Caco-2 (cell line): Measurements from ENCODE around the gene FXR2. TPM values are rescaled to one million over a fixed set of nuclear protein-coding genes. Genes with fewer than 3 reads are reported as not detected.

ENCODE experiments used
- BruUV-seq: library from RNA; stranded (reverse); fragments of 400-500 nt; replicated peaks from 2 replicates; lab custom pipeline; 2021; lab: Mats Ljungman, UMichigan
- CTCF ChIA-PET: fragments of 300-600 bp; sonication (Branson Sonifier 250); formaldehyde crosslinking; loops from one replicate; lab custom pipeline; 2022; ENCODE audit warnings: antibody characterized with exemption; lab: Charles Lee
- POLR2A ChIA-PET: fragments of 300-600 bp; sonication (Branson Sonifier 250); formaldehyde crosslinking; loops from one replicate; lab custom pipeline; 2022; ENCODE audit warnings: antibody characterized with exemption; lab: Charles Lee
- DNase-seq, 2 experiments: peaks; one replicate each; pipeline versions ENCODE4 v3.0.0 to v3.0.0-alpha.2; 2020 to 2022
- H3K27me3 ChIP-seq: replicated peaks from 2 replicates; pipeline ENCODE4 v1.6.0; 2011; ENCODE audit warnings: low read length; ENCODE audit not compliant: control insufficient read depth, insufficient read depth
- H3K36me3 ChIP-seq: 2 replicates; pipeline ENCODE4 v1.5.1; 2011; ENCODE audit warnings: low read length; ENCODE audit not compliant: control insufficient read depth, insufficient read depth
- H3K4me1 ChIP-seq: fragments of 250-450 bp; sonication (Bioruptor Pico); 2 replicates; pipeline ENCODE4 v1.5.1; 2020; ENCODE audit warnings: mild to moderate bottlenecking
- H3K4me3 ChIP-seq: 2 replicates; pipeline ENCODE4 v1.5.1; 2011; ENCODE audit warnings: low read depth, mild to moderate bottlenecking, control low read depth, low read length
- H3K9me3 ChIP-seq: fragments of 250-450 bp; sonication (Bioruptor Pico); 2 replicates; pipeline ENCODE4 v1.5.1; 2020; ENCODE audit warnings: mild to moderate bottlenecking, moderate library complexity
- H3K27ac Mint-ChIP-seq: one replicate; pipeline ENCODE4 v1.8.0; 2022; ENCODE audit warnings: mixed read lengths; ENCODE audit not compliant: unreplicated experiment
- H3K27me3 Mint-ChIP-seq: one replicate; pipeline ENCODE4 v1.8.0; 2022; ENCODE audit warnings: mixed read lengths; ENCODE audit not compliant: insufficient read depth, unreplicated experiment
- H3K36me3 Mint-ChIP-seq: one replicate; pipeline ENCODE4 v1.8.0; 2022; ENCODE audit warnings: mild to moderate bottlenecking, mixed read lengths; ENCODE audit not compliant: insufficient read depth, unreplicated experiment
- H3K4me1 Mint-ChIP-seq: one replicate; pipeline ENCODE4 v1.8.0; 2022; ENCODE audit warnings: low read depth, mixed read lengths; ENCODE audit not compliant: unreplicated experiment
- H3K4me3 Mint-ChIP-seq: one replicate; pipeline ENCODE4 v1.8.0; 2022; ENCODE audit warnings: mild to moderate bottlenecking, moderate library complexity, mixed read lengths; ENCODE audit not compliant: unreplicated experiment
- H3K9me3 Mint-ChIP-seq: one replicate; pipeline ENCODE4 v1.8.0; 2022; ENCODE audit warnings: mixed read lengths; ENCODE audit not compliant: unreplicated experiment
- intact Hi-C: fragments of 100-400 bp; cut with micrococcal nuclease; formaldehyde crosslinking; loops from one replicate; pipeline ENCODE4 v1.10.0; 2022; ENCODE audit not compliant: unreplicated experiment
- total RNA-seq: library from RNA; stranded (reverse); gene quantifications from 2 replicates; pipeline ENCODE4 v1.2.3, GENCODE V29; 2022
- TF ChIP-seq, protein P1 (sequence below), 2 experiments: fragments of 200-600 bp in 1 of 2; IDR thresholded peaks; 1 replicate in 1 of 2; 2 replicates in 1 of 2; pipeline versions ENCODE4 v1.5.1 to v1.8.0; 2011 to 2022; ENCODE audit warnings: antibody characterized with exemption in 1 of 2, control low read depth in 1 of 2, inconsistent platforms in 1 of 2, low read depth in 1 of 2, low read length in 1 of 2, mild to moderate bottlenecking in 1 of 2, moderate library complexity in 1 of 2; ENCODE audit not compliant: insufficient read depth in 1 of 2, severe bottlenecking in 1 of 2, unreplicated experiment in 1 of 2

FXR2 gene
- total RNA-seq, 1 experiment from 2014 or later: 25.3 TPM

DNA sequence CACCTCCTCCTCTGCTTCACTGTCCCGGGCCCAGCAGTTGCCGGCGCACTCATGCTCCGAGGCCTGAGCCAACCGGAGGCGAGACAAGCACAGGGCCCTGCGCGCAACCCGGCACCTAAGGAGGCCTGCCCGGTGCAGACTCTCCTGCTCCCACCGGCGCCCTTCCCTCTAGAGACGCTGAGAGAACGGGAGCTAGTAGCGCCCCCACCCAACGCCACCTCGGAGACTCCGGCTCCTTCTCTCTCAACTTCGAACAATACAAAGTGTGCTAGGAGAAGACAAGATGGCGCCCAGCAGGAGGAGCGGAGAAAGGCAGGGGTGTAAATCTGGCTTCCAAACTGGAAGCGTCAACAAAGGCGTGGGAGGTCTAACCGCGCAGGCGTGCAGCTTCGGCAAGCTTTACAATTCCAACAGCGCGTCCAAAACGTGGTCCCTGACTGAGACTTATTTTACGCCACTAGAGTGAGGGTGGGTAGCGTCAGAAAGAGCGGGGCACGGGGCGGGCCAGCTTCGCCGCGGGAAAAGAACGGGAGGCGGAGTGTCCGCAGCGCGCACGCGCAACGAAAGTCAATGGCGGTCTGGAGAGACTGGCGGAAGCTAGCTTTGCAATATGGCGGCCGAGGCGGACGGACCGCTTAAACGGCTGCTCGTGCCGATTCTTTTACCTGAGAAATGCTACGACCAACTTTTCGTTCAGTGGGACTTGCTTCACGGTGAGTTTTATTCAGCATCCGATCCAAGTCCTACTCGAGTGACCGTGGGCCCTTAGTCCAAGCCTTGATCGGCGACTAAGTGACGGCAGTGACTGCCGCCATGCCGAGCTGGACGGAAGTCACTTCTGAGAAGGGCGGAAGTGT lies 31.2 kb downstream of the FXR2 start, which contains the start of gene MPDU1:
Gene MPDU1 (plus strand): TSS at position 600 of the 857 bp plus-strand sequence. CDS start 11 bp downstream, at position 611.
- BruUV-seq: TSS peak; percentile 84
- Histone ChIP-seq H3K9me3 (no peaks in the 10 kb centered on the region), H3K36me3 (no peaks in the 10 kb centered on the region; the same call in 1 of the 2 replicates), H3K4me1 (peaks cover 10% of the 10 kb centered on the region), H3K27me3 (no peaks in the 10 kb centered on the region), H3K4me3 (peak within 1 kb of the TSS; percentile 59)
- no peaks in the 10 kb centered on the region for H3K9me3 Mint-ChIP-seq
- intact Hi-C loops: loop anchor here (2.0 kb wide), 1 partner anchor 105 kb away; the partner anchor contains the start of gene WRAP53
- peaks cover 25% of the 10 kb centered on the region for H3K4me1 Mint-ChIP-seq
- H3K4me3 Mint-ChIP-seq: peak within 1 kb of the TSS; percentile 96
- ChIA-PET CTCF (interaction anchor here (1.2 to 1.7 kb wide), 3 partner anchors 32 to 104 kb away, joined by 3 to 7 read pairs (median 6); partner anchors contain the start of genes FXR2, TP53 and WRAP53), POLR2A (interaction anchor here (0.6 to 1.8 kb wide), 9 partner anchors 10 to 548 kb away, joined by 3 to 17 read pairs (median 3); partner anchors contain the start of genes ATP1B2, FXR2, TMEM256 and TP53)
- TF ChIP-seq, protein P1, sequence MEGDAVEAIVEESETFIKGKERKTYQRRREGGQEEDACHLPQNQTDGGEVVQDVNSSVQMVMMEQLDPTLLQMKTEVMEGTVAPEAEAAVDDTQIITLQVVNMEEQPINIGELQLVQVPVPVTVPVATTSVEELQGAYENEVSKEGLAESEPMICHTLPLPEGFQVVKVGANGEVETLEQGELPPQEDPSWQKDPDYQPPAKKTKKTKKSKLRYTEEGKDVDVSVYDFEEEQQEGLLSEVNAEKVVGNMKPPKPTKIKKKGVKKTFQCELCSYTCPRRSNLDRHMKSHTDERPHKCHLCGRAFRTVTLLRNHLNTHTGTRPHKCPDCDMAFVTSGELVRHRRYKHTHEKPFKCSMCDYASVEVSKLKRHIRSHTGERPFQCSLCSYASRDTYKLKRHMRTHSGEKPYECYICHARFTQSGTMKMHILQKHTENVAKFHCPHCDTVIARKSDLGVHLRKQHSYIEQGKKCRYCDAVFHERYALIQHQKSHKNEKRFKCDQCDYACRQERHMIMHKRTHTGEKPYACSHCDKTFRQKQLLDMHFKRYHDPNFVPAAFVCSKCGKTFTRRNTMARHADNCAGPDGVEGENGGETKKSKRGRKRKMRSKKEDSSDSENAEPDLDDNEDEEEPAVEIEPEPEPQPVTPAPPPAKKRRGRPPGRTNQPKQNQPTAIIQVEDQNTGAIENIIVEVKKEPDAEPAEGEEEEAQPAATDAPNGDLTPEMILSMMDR (IDR thresholded peaks at IDR 0.05; ENCODE audit: insufficient read depth in 1 of 2, low read depth in 1 of 2, low read length in 1 of 2, severe bottlenecking in 1 of 2, unreplicated experiment in 1 of 2): no peak
- DNase-seq: peak; percentile 92 to 93
- peaks cover 65% of the 10 kb centered on the region for H3K36me3 Mint-ChIP-seq
- H3K27ac Mint-ChIP-seq: peak within 1 kb of the TSS; percentile 100
- H3K27me3 Mint-ChIP-seq: no peaks in the 10 kb centered on the region

DNA sequence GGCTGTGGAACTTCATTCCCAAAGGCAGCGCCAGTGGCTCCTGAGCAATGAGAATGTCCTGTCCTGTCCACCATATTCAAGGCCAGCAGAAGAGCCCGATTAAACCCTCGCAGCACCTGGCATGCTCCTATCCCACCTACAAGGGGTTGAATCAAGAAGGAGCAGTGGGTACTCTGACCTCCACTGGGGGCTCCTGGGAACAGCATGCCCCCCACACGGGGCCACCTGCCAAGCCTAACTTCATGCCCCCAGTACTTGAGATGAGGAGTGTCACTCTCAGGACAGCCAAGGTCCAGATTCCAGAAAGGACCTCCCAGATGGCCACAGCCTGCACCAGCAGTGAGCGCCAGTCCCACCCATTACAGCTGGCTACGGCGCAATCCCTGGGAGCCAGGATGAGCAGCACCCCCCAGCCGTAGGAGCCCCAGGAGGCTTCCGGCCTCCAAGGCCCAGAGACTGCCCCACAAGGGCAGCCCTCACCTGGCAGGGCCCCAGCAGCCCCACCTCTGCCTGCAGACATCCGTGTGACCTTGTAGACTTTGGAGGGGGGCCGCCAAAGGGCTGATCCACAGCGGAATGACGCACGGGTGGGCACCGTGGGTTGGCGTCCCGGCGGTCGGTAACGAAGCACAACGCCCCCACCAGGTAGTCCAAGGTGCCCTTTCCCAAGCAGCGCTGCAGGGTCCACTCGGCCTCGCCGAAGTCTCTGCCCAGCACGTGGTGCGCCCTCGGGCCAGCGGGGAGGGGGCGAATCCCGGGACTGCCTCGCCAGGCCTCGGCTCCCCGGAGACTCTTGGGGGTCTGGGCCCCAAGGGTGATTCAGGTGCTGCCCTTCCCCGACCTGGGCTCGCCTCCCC lies 32.1 kb downstream of the FXR2 start:
- POLR2A ChIA-PET: interaction anchor here (0.7 to 1.4 kb wide), 2 partner anchors 21 to 105 kb away, joined by 3 to 16 read pairs; partner anchors contain the start of genes TP53 and WRAP53
- DNase-seq: peak; percentile 38 to 40
- intact Hi-C loops: loop anchor here (2.0 kb wide), 1 partner anchor 106 kb away; the partner anchor contains the start of gene WRAP53
- no peaks in the 10 kb centered on the region for H3K27me3 Mint-ChIP-seq
- H3K4me3 Mint-ChIP-seq: peak overlapping the region; percentile 96
- BruUV-seq: no TSS peak
- TF ChIP-seq, protein P1 (IDR thresholded peaks at IDR 0.05; ENCODE audit: insufficient read depth in 1 of 2, low read depth in 1 of 2, low read length in 1 of 2, severe bottlenecking in 1 of 2, unreplicated experiment in 1 of 2): no peak
- no peaks in the 10 kb centered on the region for H3K9me3 Mint-ChIP-seq
- CTCF ChIA-PET: interaction anchor here (1.3 kb wide), 1 partner anchor 44 kb away, joined by 3 read pairs; no protein-coding TSS in a partner anchor
- peaks cover 25% of the 10 kb centered on the region for H3K4me1 Mint-ChIP-seq
- peaks cover 10% of the 10 kb centered on the region for H3K4me1 ChIP-seq
- H3K27me3 ChIP-seq: no peaks in the 10 kb centered on the region
- H3K36me3 Mint-ChIP-seq: peaks cover 65% of the 10 kb centered on the region
- no peaks in the 10 kb centered on the region for H3K9me3 ChIP-seq
- peak overlapping the region; percentile 59 for H3K4me3 ChIP-seq
- no peaks in the 10 kb centered on the region; the same call in 1 of the 2 replicates for H3K36me3 ChIP-seq
- H3K27ac Mint-ChIP-seq: peak overlapping the region; percentile 100
